ENCODE data around the gene HRAS. TPM values are rescaled to one million over a fixed set of nuclear protein-coding genes. Genes with fewer than 3 reads are reported as not detected.
A peak's percentile ranks its signal among the peaks of the same experiment; 100 is the strongest.
"Not testable (repeated sequence)": the region's sequence is repeated elsewhere in the genome, so short reads cannot be mapped to it uniquely, and the experiment has no call there.

The HRAS gene
- total RNA-seq, 1 experiment from 2014 or later = 104 TPM

DNA sequence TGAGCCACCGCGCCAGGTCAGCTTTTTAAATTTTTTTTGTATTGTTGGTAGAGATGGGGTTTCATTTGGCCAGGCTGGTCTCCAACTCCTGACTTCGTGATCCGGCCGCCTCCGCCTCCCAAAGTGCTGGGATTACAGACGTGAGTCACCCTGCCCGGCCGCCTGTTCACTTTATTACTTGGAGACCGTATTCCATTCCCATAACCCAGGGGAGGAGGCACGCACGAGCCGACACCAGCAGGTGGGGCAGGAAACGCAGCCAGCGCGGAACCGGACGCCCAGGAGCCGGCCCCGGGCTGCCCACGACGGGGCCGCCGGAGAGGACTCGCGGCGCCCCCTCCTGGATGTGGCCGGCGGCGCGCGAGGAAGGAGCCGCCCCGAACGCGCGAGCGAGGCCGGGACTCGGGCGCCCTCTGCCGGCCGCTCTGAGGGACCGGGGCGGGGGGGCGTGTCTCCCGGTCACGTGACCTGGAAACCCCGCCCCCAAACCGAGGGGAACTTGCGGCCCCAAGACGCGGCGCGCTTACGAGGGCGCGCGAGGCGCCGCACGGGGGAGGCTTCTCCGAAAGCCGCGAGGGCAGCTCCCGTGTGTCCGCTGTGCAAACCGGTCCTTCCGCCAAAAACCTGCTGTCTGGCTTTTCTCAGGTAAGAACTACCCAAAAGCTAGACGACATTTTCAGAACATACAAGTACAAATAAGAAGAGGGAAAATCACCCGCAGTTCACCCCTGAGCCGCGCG is 16.7 kb downstream of the HRAS start (continued):
- TF ChIP-seq, protein P1, sequence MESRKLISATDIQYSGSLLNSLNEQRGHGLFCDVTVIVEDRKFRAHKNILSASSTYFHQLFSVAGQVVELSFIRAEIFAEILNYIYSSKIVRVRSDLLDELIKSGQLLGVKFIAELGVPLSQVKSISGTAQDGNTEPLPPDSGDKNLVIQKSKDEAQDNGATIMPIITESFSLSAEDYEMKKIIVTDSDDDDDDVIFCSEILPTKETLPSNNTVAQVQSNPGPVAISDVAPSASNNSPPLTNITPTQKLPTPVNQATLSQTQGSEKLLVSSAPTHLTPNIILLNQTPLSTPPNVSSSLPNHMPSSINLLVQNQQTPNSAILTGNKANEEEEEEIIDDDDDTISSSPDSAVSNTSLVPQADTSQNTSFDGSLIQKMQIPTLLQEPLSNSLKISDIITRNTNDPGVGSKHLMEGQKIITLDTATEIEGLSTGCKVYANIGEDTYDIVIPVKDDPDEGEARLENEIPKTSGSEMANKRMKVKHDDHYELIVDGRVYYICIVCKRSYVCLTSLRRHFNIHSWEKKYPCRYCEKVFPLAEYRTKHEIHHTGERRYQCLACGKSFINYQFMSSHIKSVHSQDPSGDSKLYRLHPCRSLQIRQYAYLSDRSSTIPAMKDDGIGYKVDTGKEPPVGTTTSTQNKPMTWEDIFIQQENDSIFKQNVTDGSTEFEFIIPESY (IDR thresholded peaks at IDR 0.05; ENCODE audit: extremely low read depth, insufficient replicate concordance, low read length) = no peak
- peak; percentile 72 for TF ChIP-seq EGR1 (IDR thresholded peaks at IDR 0.05; ENCODE audit: low read depth)

DNA sequence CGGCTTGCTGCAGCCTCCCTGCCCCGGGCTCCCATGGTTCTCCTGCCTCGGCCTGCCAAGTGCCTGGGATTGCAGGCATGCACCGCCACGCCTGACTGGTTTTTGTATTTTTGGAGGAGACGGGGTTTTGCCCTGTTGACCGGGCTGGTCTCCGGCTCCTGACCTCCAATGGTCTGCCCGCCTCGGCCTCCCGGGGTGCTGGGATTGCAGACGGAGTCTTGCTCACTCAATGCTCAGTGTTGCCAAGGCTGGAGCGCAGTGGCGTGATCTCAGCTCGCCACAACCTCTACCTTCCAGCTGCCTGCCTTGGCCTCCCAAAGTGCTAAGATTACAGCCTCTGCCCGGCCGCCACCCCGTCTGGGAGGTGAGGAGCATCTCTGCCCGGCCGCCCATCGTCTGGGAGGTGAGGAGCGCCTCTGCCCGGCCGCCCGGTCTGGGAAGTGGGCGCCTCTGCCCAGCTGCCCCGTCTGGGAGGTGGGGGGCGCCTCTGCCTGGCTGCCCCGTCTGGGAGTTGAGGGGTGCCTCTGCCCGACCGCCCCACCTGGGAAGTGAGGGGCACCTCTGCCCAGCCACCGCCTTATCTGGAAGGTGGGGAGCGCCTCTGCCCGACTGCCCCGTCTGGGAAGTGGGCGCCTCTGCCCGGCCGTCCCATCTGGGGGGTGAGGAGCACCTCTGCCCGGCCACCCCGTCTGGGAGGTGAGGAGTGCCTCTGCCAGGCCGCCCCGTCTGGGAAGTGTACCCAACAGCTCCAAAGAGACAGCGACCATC is 18.3 kb downstream of the HRAS start:
- ATAC-seq; intact Hi-C loops (cut with micrococcal nuclease); H3K79me2 ChIP-seq (ENCODE audit: insufficient read depth, low read length); H3K4me2 ChIP-seq (ENCODE audit: low read length); DNase-seq (ENCODE audit: low read depth, low spot score); POLR2A ChIA-PET; H4K20me1 ChIP-seq (ENCODE audit: insufficient read depth); H2AFZ ChIP-seq (ENCODE audit: low read depth, low read length, poor library complexity, severe bottlenecking); H3K9me2 ChIP-seq (ENCODE audit: insufficient read depth); H3K4me3 ChIP-seq (replicated peaks in 1 of 2; ENCODE audit: low read depth in 1 of 2, low read length in 2 of 2); H3K4me1 ChIP-seq (ENCODE audit: control insufficient read depth in 1 of 2, insufficient read depth in 2 of 2, low read length in 2 of 2); H3K27ac ChIP-seq (ENCODE audit: low read depth, low read length); H3K27me3 ChIP-seq (ENCODE audit: insufficient read depth, low read length); H3K9ac ChIP-seq (ENCODE audit: low read length); RAD21 ChIA-PET (ENCODE audit: low non-redundant PET in 1 of 2, low total read pairs in 2 of 2, uncharacterized antibody in 2 of 2, unreplicated experiment in 2 of 2); BruUV-seq (replicated peaks); CTCF ChIA-PET; H3K36me3 ChIP-seq (ENCODE audit: control insufficient read depth in 1 of 2, insufficient read depth in 2 of 2, low read length in 2 of 2): not testable (repeated sequence)
- H3K9me3 ChIP-seq (ENCODE audit: control insufficient read depth in 1 of 2, insufficient read depth in 1 of 2, low read depth in 1 of 2, low read length in 2 of 2) = peaks cover 0 to 21% of the 10 kb centered on the region in 2 experiments; a peak in 1 of 4 replicates

All from HCT116 (cell line).